GM23338 (cell line): Measurements from ENCODE around the gene P2RY4.

Source experiments
- CREB1 ChIP-seq: fragments of 250-450 bp; sonication (Bioruptor Pico); IDR thresholded peaks from 2 replicates; pipeline ENCODE4 v1.5.0; 2020; ENCODE audit warnings: low read depth, mild to moderate bottlenecking, moderate library complexity
- EZH2 ChIP-seq: fragments of 200-600 bp; sonication (generic); IDR thresholded peaks from one replicate; pipeline ENCODE4 v1.8.0; 2017; ENCODE audit warnings: antibody characterized with exemption, mild to moderate bottlenecking, low read depth; ENCODE audit not compliant: unreplicated experiment
- EZH2phosphoT487 ChIP-seq: fragments of 200-600 bp; sonication (generic); IDR thresholded peaks from one replicate; pipeline ENCODE4 v1.8.1; 2018; ENCODE audit warnings: antibody characterized with exemption; ENCODE audit not compliant: unreplicated experiment
- JUNB ChIP-seq: IDR thresholded peaks from one replicate; pipeline ENCODE4 v1.6.1; 2016; ENCODE audit warnings: antibody characterized with exemption; ENCODE audit not compliant: unreplicated experiment
- POLR2AphosphoS5 ChIP-seq: IDR thresholded peaks from 2 replicates; pipeline ENCODE4 v1.6.1; 2016; ENCODE audit warnings: antibody characterized with exemption, low read depth
- REST ChIP-seq: IDR thresholded peaks from one replicate; pipeline ENCODE4 v1.6.1; 2018; ENCODE audit warnings: antibody characterized with exemption; ENCODE audit not compliant: unreplicated experiment
- ZNF114 ChIP-seq: fragments of 250-450 bp; sonication (Bioruptor Pico); IDR thresholded peaks from 2 replicates; pipeline ENCODE4 v1.5.0; 2020; ENCODE audit warnings: mild to moderate bottlenecking, moderate library complexity
- TF ChIP-seq, protein P1 (sequence below), 2 experiments: fragments of 200-600 bp in 1 of 2; sonication (generic) in 1 of 2; conservative IDR thresholded peaks; 2 replicates each; pipeline versions ENCODE4 v1.5.1 to v1.6.1; 2016 to 2017; ENCODE audit warnings: antibody characterized with exemption in 2 of 2, low read depth in 2 of 2, mild to moderate bottlenecking in 2 of 2, moderate library complexity in 1 of 2
- TF ChIP-seq, protein P2 (sequence below): IDR thresholded peaks from 2 replicates; pipeline ENCODE4 v1.6.1; 2016; ENCODE audit warnings: antibody characterized with exemption

DNA sequence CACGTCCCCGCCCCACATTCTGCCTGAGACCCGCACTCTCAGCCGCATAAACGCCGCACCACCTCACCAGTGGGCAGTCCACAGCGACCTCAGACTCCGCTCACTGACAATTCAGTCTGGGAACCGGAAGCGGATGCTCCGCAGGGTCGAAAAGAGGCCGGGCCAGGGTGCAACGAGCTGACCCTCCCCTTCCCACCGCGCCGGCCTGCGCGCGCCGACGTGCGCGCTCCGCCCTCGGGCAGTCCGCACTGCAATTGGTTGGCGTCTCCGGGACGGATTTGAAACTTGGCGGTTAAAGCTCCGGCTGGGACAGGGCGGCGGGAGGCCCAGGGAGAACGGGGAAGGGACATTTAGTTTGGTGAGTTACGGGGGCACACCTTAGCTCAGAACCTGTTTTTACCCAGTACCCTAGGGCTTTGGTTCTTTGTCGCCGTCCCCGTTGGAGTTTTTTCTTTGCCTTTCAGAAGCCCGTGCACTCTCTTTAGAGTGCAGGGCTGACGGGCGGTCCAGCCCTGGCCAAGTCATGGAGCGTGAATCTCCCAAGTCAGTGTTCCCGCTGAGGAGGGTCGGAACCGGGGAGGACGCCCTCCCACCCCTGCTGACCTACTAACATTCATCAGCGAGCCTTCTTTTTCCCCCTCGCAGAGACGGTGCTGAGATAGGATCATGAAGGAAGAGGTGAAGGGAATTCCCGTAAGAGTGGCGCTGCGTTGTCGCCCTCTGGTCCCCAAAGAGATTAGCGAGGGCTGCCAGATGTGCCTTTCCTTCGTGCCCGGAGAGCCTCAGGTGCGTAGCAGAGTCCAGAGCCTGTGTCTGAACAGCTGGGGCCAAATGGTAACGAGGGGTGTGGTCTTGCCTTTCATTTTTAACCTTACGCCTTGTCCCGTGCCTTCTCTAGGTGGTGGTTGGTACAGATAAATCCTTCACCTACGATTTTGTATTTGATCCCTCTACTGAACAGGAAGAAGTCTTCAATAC is 30.1 kb upstream of the P2RY4 start, which contains the start of the genes KIF4A and PDZD11:
- TF ChIP-seq EZH2phosphoT487 (no peak), EZH2 (no peak), POLR2AphosphoS5 (peak; percentile 69), ZNF114 (CRISPR knock-in tag) (no peak), REST (no peak), CREB1 (CRISPR knock-in tag) (no peak), JUNB (no peak)
- TF ChIP-seq, protein P1, sequence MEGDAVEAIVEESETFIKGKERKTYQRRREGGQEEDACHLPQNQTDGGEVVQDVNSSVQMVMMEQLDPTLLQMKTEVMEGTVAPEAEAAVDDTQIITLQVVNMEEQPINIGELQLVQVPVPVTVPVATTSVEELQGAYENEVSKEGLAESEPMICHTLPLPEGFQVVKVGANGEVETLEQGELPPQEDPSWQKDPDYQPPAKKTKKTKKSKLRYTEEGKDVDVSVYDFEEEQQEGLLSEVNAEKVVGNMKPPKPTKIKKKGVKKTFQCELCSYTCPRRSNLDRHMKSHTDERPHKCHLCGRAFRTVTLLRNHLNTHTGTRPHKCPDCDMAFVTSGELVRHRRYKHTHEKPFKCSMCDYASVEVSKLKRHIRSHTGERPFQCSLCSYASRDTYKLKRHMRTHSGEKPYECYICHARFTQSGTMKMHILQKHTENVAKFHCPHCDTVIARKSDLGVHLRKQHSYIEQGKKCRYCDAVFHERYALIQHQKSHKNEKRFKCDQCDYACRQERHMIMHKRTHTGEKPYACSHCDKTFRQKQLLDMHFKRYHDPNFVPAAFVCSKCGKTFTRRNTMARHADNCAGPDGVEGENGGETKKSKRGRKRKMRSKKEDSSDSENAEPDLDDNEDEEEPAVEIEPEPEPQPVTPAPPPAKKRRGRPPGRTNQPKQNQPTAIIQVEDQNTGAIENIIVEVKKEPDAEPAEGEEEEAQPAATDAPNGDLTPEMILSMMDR (conservative IDR thresholded peaks at IDR 0.05; ENCODE audit: low read depth in 2 of 2) = no peak
- TF ChIP-seq, protein P2, sequence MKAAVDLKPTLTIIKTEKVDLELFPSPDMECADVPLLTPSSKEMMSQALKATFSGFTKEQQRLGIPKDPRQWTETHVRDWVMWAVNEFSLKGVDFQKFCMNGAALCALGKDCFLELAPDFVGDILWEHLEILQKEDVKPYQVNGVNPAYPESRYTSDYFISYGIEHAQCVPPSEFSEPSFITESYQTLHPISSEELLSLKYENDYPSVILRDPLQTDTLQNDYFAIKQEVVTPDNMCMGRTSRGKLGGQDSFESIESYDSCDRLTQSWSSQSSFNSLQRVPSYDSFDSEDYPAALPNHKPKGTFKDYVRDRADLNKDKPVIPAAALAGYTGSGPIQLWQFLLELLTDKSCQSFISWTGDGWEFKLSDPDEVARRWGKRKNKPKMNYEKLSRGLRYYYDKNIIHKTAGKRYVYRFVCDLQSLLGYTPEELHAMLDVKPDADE = peak; percentile 55
